K562 treated with DMSO at 1 percent for 4 hours (cell line): ENCODE measurements around the gene DPP4. TPM values are rescaled to one million over a fixed set of nuclear protein-coding genes. Genes with fewer than 3 reads are reported as not detected.

ENCODE experiments used
- total RNA-seq: library from RNA; unstranded; fragments of 300-600 nt; gene quantifications from 2 replicates; pipeline ENCODE4 v1.2.3, GENCODE V29; 2022; ENCODE audit not compliant: insufficient read depth

DPP4 gene
- total RNA-seq = not detected in 2 replicates

GRCh38 chr2:162073888-162074631 lies at the start of gene DPP4:
Gene DPP4 (minus strand): TSS chr2:162074215. CDS start chr2:162073981, 234 bp downstream.

Other genes with a start within 250 kb of the DPP4 start
- gene GCG, start 78.0 kb upstream of the DPP4 start, total RNA-seq = not detected in 2 replicates
- gene FAP, start 169.2 kb upstream of the DPP4 start, total RNA-seq = not detected in 2 replicates
- 4.2 and 5.0 TPM in 2 replicates for gene IFIH1, start 244.5 kb upstream of the DPP4 start, total RNA-seq